GM18498 (cell line): ENCODE results near the gene ZNF749.
"Not testable (repeated sequence)": the region's sequence is repeated elsewhere in the genome, so short reads cannot be mapped to it uniquely, and the experiment has no call there.

Experiments
- ATAC-seq: cut with Tn5 transposase; IDR thresholded peaks from one replicate; pipeline ENCODE4 v1.9.1; 2021; ENCODE audit warnings: mild to moderate bottlenecking, moderate library complexity; ENCODE audit not compliant: unreplicated experiment

Gene ZNF749

DNA sequence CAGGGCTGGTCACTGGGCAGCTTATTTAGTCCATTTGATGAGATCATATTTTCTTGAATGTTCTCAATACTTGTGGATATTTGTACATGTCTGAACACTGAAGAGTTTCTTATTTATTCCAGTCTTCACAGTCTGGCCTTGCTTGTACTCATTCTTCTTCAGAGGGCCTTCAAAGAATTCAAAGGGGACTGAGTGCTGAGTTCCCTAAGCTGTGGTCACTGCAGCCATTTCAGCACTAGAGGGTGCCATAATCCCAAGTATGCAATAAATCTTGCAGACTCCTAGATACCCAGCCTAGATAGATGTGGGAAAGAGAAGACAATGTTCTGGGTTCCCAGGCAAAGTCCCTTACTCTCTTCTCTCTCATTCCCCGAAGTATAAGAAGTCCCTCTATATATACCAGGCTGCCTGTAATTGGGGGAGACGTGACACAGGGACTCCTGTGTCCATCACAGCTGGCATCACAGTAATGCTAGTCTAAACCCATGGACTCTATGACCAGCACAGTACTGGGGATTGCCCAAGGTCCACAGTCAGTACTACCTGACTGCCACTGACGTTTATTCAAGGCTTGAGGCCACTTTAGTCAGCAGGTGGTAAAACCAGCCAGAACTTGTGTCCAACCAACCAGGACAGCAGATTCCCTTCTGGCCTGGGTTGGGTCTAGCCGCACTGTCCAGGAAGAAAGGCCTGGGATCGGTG, 30.7 kb downstream of the ZNF749 start:
- ATAC-seq, result no peak

- no peak for ATAC-seq
These were observed 31.4 kb downstream of the ZNF749 start for GRCh38 chr19:57466489-57466888.

GRCh38 chr19:57473646-57474045, 38.5 kb downstream of the ZNF749 start:
- no peak for ATAC-seq

DNA sequence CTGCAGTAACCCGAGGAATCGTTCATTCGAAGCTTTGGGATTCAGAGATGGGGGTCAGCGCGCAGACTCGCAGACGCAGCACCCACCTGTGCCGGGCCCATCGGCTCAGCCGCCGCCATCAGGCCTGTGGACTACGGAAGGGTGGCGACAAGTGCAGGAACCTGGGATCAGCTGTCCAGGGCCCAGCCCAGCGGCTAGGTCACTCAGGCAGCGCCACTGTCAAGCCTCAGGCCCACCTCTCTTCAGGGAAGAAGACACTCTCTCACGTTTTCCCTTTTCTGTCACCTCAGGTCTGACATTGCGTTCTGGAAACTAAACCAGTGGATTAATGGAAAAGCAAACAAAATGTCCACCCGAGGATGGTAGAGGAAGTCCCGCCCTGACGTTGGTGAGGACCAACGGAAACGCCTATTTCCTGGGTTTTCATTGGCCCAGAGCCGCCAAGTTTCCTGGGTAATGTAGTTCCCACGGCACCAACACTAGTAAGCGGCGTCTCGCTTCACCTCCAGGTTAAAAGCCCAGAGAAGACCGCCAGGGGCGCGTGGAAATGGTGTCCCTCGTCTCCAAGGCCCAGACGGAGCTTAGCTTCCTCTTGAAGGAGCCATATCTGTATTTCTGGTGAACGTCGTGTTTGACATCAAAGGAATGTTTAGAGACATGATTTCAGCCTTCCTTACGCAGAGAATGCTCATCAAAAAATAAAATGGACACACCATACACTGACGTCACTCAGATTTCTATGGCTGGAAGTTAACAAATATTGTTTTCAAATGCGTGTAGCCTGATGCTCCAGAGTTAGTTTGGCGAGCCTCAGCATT, 42.3 kb downstream of the ZNF749 start, which contains the start of gene ZNF772:
TSS of gene ZNF772 (minus strand) at position 376 of the 818 bp plus-strand sequence. CDS start at position 119, 257 bp downstream.
- peak; percentile 99 for ATAC-seq

- ATAC-seq, result peak; percentile 97
These were observed 52.6 kb downstream of the ZNF749 start, which contains the start of gene ZNF419 for GRCh38 chr19:57487477-57488298. Gene ZNF419, plus strand, starts transcription at chr19:57487750. Its CDS starts 201 bp downstream, at chr19:57487951.

DNA sequence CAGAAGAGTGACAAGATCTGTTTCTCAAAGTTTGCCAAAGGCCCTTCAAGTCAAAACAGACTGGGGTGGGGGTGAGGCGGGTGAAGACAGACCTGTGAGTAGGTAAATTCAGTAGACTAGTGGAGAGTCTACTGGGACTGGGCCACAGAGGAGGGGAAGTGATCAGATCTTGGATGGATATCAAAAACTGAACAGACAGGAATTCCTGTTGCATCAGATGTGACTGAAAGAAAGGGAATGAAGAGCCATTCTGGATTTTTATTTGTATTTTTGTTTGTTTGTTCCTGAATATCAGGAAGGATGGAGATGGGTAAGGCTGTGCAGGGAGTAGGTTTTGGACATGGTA, 53.1 kb downstream of the ZNF749 start:
- ATAC-seq, result not testable (repeated sequence)
